Measurements from ENCODE around the gene OR51F1. TPM values are rescaled to one million over a fixed set of nuclear protein-coding genes. Genes with fewer than 3 reads are reported as not detected.
"Not testable (repeated sequence)": the region's sequence is repeated elsewhere in the genome, so short reads cannot be mapped to it uniquely, and the experiment has no call there.

The OR51F1 gene, protein sequence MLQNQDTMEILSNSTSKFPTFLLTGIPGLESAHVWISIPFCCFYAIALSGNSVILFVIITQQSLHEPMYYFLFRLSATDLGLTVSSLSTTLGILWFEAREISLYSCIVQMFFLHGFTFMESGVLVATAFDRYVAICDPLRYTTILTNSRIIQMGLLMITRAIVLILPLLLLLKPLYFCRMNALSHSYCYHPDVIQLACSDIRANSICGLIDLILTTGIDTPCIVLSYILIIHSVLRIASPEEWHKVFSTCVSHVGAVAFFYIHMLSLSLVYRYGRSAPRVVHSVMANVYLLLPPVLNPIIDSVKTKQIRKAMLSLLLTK
- not detected for total RNA-seq

GRCh38 chr11:4769838-4770237 lies at the start of gene OR51F1:
OR51F1 (minus strand) TSS chr11:4769938; CDS start chr11:4769938, 0 bp downstream.
- no peak within 1 kb of the TSS for H3K27ac ChIP-seq
- no peaks in the 10 kb centered on the region for H3K9me3 ChIP-seq
- H3K27me3 ChIP-seq: no peaks in the 10 kb centered on the region
- H3K36me3 ChIP-seq: no peaks in the 10 kb centered on the region
- H3K4me1 ChIP-seq: no peaks in the 10 kb centered on the region
- DNase-seq (ENCODE audit: low spot score): no peak
- no peak within 1 kb of the TSS for H3K4me3 ChIP-seq
- no peak for TF ChIP-seq CTCF (IDR thresholded peaks at IDR 0.05)

- H3K27ac ChIP-seq: no peak overlapping the region
- H3K27me3 ChIP-seq: no peaks in the 10 kb centered on the region
- H3K4me1 ChIP-seq: peaks cover 0 to 5% of the 10 kb centered on the region in 2 donors
- no peak for DNase-seq (ENCODE audit: low spot score)
- no peak for TF ChIP-seq CTCF (IDR thresholded peaks at IDR 0.05)
- no peak overlapping the region for H3K4me3 ChIP-seq
- H3K36me3 ChIP-seq: no peaks in the 10 kb centered on the region
- H3K9me3 ChIP-seq: no peaks in the 10 kb centered on the region
Measured at GRCh38 chr11:4809246-4809645, 39.5 kb upstream of the OR51F1 start.

- no peak for TF ChIP-seq CTCF (IDR thresholded peaks at IDR 0.05)
- H3K27me3 ChIP-seq: no peaks in the 10 kb centered on the region
- DNase-seq (ENCODE audit: low spot score): no peak
- H3K4me1 ChIP-seq: peaks cover 0 to 5% of the 10 kb centered on the region in 2 donors
- H3K36me3 ChIP-seq: no peaks in the 10 kb centered on the region
- H3K4me3 ChIP-seq: no peak overlapping the region
- no peaks in the 10 kb centered on the region for H3K9me3 ChIP-seq
- H3K27ac ChIP-seq: no peak overlapping the region
Measured at GRCh38 chr11:4808476-4808875, 38.7 kb upstream of the OR51F1 start.

DNA sequence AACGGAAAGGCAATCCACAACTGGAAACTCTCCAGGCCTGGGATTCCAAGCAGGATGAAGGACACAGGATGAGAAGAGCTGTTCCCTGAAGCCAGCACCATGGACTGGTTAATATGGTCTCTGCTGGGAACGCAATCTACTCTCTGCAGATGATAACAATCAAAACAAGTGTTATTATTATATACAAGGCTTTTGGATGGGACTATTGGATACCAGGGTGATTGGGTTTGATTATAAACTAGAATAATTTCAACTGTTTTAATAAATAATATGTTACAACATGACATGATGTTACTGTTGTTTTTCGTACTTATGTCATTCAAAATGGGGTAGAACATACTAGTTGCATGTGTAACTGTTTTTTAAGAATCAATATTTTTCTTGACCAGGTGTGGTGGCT lies 34.5 kb upstream of the OR51F1 start, which contains the start of gene OR52R1:
Gene OR52R1, minus strand, starts transcription at position 101 of the 400 bp plus-strand sequence. Its CDS starts 0 bp downstream, at position 101.
- H3K36me3 ChIP-seq: no peaks in the 10 kb centered on the region
- DNase-seq (ENCODE audit: low spot score): no peak
- no peak within 1 kb of the TSS for H3K27ac ChIP-seq
- peaks cover 0 to 2% of the 10 kb centered on the region in 2 donors for H3K4me1 ChIP-seq
- no peak within 1 kb of the TSS for H3K4me3 ChIP-seq
- no peak for TF ChIP-seq CTCF (IDR thresholded peaks at IDR 0.05)
- no peaks in the 10 kb centered on the region for H3K9me3 ChIP-seq
- H3K27me3 ChIP-seq: no peaks in the 10 kb centered on the region

DNA sequence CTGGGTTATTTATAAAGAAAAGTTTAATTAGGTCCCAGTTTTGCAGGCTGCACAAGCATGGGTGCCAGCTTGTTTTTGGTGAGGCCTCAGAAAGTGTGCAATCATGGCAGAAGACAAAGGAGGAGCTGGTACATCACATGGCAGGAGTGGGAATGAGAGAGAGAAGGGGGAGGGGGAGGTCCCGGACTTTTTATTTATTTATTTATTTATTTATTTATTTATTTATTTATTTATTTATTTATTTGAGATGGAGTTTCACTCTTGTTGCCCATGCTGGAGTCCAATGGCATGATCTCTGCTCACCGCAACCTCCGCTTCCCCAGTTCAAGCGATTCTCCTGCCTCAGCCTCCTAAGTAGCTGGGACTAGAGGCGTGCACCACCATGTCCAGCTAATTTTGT lies 31.6 kb upstream of the OR51F1 start:
- not testable (repeated sequence) for H3K36me3 ChIP-seq, H3K9me3 ChIP-seq

DNA sequence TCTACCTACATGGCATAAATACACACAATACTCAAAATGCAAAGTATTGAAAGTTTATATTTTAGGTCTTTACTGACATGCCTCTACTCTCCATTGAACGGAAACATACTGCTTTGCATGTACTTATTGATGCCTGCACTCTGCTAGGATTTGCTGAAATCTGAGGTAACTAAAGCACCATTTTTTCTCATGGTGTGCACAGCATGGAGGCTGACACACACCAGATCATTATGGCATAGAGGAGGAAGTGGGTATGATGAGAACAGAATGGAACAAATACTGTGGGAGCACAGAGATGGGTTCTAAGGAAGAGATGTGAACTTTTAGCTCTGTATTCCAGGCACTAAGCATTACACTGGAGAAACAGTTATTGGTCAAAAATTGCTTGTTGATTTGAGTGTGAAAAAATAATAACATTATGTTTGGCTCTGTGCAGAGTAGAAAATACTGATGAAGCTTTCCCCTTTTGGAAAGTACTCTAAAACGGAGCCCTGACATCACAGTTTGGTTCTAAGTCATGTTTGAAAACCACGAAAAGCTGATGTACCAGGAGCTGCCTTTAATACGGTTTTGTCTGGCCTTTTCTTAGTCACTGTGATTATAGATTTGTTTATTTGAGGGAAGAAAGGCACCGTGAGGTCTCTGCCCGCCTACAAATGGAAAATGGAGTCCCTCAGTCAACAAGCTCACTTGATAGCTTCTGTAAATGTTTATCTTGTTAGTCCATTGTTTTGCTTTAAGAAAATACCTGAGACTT lies 28.9 kb upstream of the OR51F1 start:
- Histone ChIP-seq H3K4me1 (no peaks in the 10 kb centered on the region), H3K36me3 (no peaks in the 10 kb centered on the region), H3K9me3 (no peaks in the 10 kb centered on the region), H3K27ac (no peak overlapping the region), H3K4me3 (no peak overlapping the region), H3K27me3 (no peaks in the 10 kb centered on the region)
- DNase-seq (ENCODE audit: low spot score): no peak
- no peak for TF ChIP-seq CTCF (IDR thresholded peaks at IDR 0.05)

More for the DNA sequence above, 31.6 kb upstream of the OR51F1 start:
- not testable (repeated sequence) for H3K27me3 ChIP-seq; H3K4me3 ChIP-seq; DNase-seq (ENCODE audit: low spot score); H3K4me1 ChIP-seq; H3K27ac ChIP-seq

All from right atrium auricular region (tissue), 2 donors.